Testis (tissue), 3 donors: ENCODE measurements around the gene FDX1. TPM values are rescaled to one million over a fixed set of nuclear protein-coding genes. Genes with fewer than 3 reads are reported as not detected.

Experiments
- DNase-seq: peaks from one replicate; pipeline ENCODE4 v3.0.0-alpha.2; 2019
- H3K27ac ChIP-seq, 2 donors: fragments of 200-600 bp; sonication (generic); one replicate each; pipeline ENCODE4 v1.5.1; 2019
- H3K27me3 ChIP-seq: fragments of 200-600 bp; sonication (generic); one replicate; pipeline ENCODE4 v1.5.1; 2019
- H3K36me3 ChIP-seq: fragments of 200-600 bp; sonication (generic); one replicate; pipeline ENCODE4 v1.5.1; 2017; ENCODE audit warnings: low read depth; ENCODE audit errors: missing control alignments
- H3K4me1 ChIP-seq: fragments of 200-600 bp; sonication (generic); one replicate; pipeline ENCODE4 v1.5.1; 2019
- H3K4me3 ChIP-seq, 2 donors: fragments of 200-600 bp; sonication (generic); one replicate each; pipeline ENCODE4 v1.5.1; 2017 to 2019
- H3K9me3 ChIP-seq: fragments of 200-600 bp; sonication (generic); one replicate; pipeline ENCODE4 v1.5.1; 2017
- POLR2A ChIP-seq: fragments of 450-650 bp; IDR thresholded peaks from one replicate; pipeline ENCODE4 v1.6.1; 2017; ENCODE audit warnings: antibody characterized with exemption, mild to moderate bottlenecking, moderate library complexity
- WGBS, 2 donors: methylation state at CpG; one replicate each; pipeline ENCODE4 v1.1.5; 2018; 5-methylcytosine and 5-hydroxymethylcytosine counted together
- intact Hi-C: fragments of 100-400 bp; cut with DNase I; formaldehyde crosslinking; loops from one replicate; pipeline ENCODE4 v1.15.1; 2023; ENCODE audit warnings: low total_unique reads
- polyA plus RNA-seq: library from polyadenylated mRNA; stranded (reverse); fragments of 350-450 nt; fragmentation: Illumina TruSeq; extraction: RNeasy Lipid Tissue Mini Kit (QIAGEN cat#74804); gene quantifications from one replicate; pipeline ENCODE4 v1.2.3, GENCODE V29; 2014; ENCODE audit warnings: low read depth, low replicate concordance; ENCODE audit not compliant: insufficient read depth
- total RNA-seq, 2 donors: library from RNA; depleted of rRNA; stranded (reverse); fragments of >200 nt; gene quantifications; one replicate each; pipeline ENCODE4 v1.2.3, GENCODE V29; 2016
- TF ChIP-seq, protein P1 (sequence below), 3 experiments: fragments of 450-650 bp in 2 of 3; fragments of 200-600 bp in 1 of 3; sonication (generic) in 1 of 3; IDR thresholded peaks; one replicate each; pipeline ENCODE4 v1.5.1; 2016 to 2019; ENCODE audit warnings: antibody characterized with exemption in 3 of 3, mild to moderate bottlenecking in 2 of 3, moderate library complexity in 1 of 3

The FDX1 gene
- total and polyA plus RNA-seq, 3 donors from 2014 or later: 12.9 to 13.9 (median 13.1) TPM

DNA sequence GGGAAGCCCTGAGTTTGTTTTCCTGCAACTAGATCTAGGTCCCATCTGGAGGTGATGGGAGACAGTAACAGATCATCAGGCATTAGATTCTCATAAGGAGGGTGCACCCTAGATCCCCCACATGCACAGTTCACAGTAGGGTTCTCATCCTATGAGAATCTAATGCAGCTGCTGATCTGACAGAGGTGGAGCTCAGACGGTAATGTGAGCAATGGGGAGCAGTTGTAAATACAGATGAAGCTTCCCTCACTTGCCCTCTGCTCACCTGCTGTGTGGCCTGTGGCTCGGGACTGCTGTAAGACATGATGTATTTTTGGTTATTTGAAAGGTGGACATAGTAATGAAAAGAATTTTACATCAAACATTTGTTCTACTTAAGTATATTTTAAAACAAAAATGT lies 20.5 kb downstream of the FDX1 start:
- H3K27me3 ChIP-seq: no peaks in the 10 kb centered on the region
- H3K36me3 ChIP-seq: no peaks in the 10 kb centered on the region
- peaks cover 24% of the 10 kb centered on the region for H3K4me1 ChIP-seq
- intact Hi-C loops: no loop called here
- H3K27ac ChIP-seq: no peak overlapping the region
- no peak overlapping the region for H3K4me3 ChIP-seq
- no peak for DNase-seq
- H3K9me3 ChIP-seq: no peaks in the 10 kb centered on the region
- no peak for TF ChIP-seq POLR2A
- TF ChIP-seq, protein P1, sequence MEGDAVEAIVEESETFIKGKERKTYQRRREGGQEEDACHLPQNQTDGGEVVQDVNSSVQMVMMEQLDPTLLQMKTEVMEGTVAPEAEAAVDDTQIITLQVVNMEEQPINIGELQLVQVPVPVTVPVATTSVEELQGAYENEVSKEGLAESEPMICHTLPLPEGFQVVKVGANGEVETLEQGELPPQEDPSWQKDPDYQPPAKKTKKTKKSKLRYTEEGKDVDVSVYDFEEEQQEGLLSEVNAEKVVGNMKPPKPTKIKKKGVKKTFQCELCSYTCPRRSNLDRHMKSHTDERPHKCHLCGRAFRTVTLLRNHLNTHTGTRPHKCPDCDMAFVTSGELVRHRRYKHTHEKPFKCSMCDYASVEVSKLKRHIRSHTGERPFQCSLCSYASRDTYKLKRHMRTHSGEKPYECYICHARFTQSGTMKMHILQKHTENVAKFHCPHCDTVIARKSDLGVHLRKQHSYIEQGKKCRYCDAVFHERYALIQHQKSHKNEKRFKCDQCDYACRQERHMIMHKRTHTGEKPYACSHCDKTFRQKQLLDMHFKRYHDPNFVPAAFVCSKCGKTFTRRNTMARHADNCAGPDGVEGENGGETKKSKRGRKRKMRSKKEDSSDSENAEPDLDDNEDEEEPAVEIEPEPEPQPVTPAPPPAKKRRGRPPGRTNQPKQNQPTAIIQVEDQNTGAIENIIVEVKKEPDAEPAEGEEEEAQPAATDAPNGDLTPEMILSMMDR (IDR thresholded peaks at IDR 0.05): no peak
- WGBS, 2 donors: 68 to 74% methylated on average over 2 of the region's 2 CpGs

- 96 to 100% methylated on average over 2 of the region's 2 CpGs for WGBS, 2 donors
- Histone ChIP-seq H3K27ac (no peak overlapping the region), H3K4me3 (no peak overlapping the region), H3K27me3 (no peaks in the 10 kb centered on the region), H3K36me3 (no peaks in the 10 kb centered on the region), H3K9me3 (no peaks in the 10 kb centered on the region), H3K4me1 (peaks cover 23% of the 10 kb centered on the region)
- intact Hi-C loops: no loop called here
- no peak for TF ChIP-seq POLR2A
- TF ChIP-seq, protein P1 (IDR thresholded peaks at IDR 0.05): no peak
- no peak for DNase-seq
Observed at GRCh38 chr11:110452720-110453119, 23.0 kb downstream of the FDX1 start.

DNA sequence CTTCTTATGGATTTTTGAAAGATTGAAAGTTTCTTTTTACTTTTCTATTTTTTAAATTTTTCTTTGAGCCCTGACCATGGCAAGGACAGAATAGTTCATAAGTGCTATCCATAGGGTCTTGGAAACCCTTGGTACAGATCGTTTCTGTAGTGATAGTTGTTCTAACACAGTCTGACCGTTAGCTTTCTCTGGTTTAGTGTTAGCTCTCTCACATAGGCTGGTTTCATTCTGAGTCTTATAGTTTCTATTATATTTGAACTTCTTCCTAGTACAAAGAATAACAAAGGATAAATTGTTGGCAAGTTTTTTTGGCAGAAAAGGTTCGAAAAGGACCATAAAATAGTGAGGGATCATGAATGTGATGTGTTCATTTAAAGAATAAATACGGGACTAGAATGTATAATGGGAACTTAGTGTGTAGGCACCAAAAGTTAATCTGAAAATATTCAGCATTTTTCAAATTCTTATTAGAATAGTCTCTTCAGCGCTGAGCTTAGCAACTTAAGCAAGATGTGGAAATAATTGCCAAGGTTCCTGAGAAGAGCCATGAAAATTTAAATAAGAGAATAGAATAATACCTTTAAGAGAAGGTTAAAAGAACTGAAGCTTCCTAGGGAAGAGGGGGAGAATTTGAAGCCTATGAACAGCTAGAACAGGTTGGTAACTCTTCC lies 24.1 kb downstream of the FDX1 start:
- no peaks in the 10 kb centered on the region for H3K36me3 ChIP-seq
- WGBS, 2 donors: 53 to 62% methylated on average over 5 of the region's 5 CpGs
- H3K9me3 ChIP-seq: no peaks in the 10 kb centered on the region
- no peak overlapping the region for H3K27ac ChIP-seq
- no peak overlapping the region for H3K4me3 ChIP-seq
- TF ChIP-seq, protein P1 (IDR thresholded peaks at IDR 0.05): no peak
- no peak for TF ChIP-seq POLR2A
- no peaks in the 10 kb centered on the region for H3K27me3 ChIP-seq
- no peak for DNase-seq
- H3K4me1 ChIP-seq: peaks cover 13% of the 10 kb centered on the region
- intact Hi-C loops: no loop called here

GRCh38 chr11:110454609-110455008 lies 24.9 kb downstream of the FDX1 start:
- DNase-seq: no peak
- Histone ChIP-seq H3K27me3 (no peaks in the 10 kb centered on the region), H3K27ac (no peak overlapping the region), H3K4me3 (no peak overlapping the region), H3K36me3 (no peaks in the 10 kb centered on the region), H3K9me3 (no peaks in the 10 kb centered on the region), H3K4me1 (peaks cover 14% of the 10 kb centered on the region)
- TF ChIP-seq, protein P1 (IDR thresholded peaks at IDR 0.05): no peak
- no peak for TF ChIP-seq POLR2A
- WGBS, 2 donors: 34 to 43% methylated on average over 1 of the region's 1 CpG
- intact Hi-C loops: no loop called here

GRCh38 chr11:110455718-110456117 lies 26.0 kb downstream of the FDX1 start:
- Histone ChIP-seq H3K27ac (no peak overlapping the region), H3K4me1 (peaks cover 15% of the 10 kb centered on the region), H3K9me3 (no peaks in the 10 kb centered on the region), H3K36me3 (no peaks in the 10 kb centered on the region), H3K27me3 (no peaks in the 10 kb centered on the region), H3K4me3 (no peak overlapping the region)
- intact Hi-C loops: no loop called here
- no peak for DNase-seq
- 78 to 79% methylated on average over 6 of the region's 6 CpGs for WGBS, 2 donors
- TF ChIP-seq POLR2A: no peak
- TF ChIP-seq, protein P1 (IDR thresholded peaks at IDR 0.05): no peak
